ENCODE results near the gene SLC50A1. TPM values are rescaled to one million over a fixed set of nuclear protein-coding genes. Genes with fewer than 3 reads are reported as not detected.
A peak's percentile ranks its signal among the peaks of the same experiment; 100 is the strongest.

The SLC50A1 gene
- total RNA-seq, 4 donors from 2014 or later: 33.3 to 59.4 (median 43.7) TPM

DNA sequence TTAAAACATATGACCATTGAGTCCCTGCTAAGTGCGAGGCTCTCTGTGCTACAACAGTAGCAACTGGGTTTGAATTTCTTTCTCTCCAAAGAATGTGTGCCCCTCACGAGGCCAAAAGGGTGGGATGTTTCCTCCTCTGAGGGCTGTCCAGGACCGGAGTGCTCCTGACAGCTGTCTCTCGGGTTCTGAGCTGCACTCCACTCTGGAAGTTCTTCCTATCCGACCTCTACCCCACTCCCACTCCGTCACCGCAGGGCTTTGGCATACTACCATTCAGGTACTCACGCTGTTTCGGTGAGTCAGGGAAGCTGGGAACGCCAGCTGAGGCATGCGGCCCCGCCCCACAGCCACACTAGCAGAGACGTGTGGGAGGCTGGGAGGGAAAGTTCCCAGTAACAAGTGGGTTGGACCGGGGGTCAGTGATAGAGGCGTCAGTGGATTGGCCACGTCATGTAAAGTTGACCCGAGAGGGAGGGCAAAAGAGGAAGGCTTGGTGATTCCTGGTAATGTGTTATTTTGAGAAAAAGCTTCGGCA is 705 bp upstream of the SLC50A1 start:
- DNase-seq (ENCODE audit: low spot score in 2 of 2): peak; percentile 94 to 97
- intact Hi-C loops (cut with DNase I; ENCODE audit: low total_unique reads): no loop called here
- H3K4me3 ChIP-seq (ENCODE audit: low read depth, poor library complexity, severe bottlenecking): peak overlapping the region; percentile 60
- 4 to 7% methylated on average over 18 of the region's 18 CpGs for WGBS, 2 donors
- TF ChIP-seq, protein P1, sequence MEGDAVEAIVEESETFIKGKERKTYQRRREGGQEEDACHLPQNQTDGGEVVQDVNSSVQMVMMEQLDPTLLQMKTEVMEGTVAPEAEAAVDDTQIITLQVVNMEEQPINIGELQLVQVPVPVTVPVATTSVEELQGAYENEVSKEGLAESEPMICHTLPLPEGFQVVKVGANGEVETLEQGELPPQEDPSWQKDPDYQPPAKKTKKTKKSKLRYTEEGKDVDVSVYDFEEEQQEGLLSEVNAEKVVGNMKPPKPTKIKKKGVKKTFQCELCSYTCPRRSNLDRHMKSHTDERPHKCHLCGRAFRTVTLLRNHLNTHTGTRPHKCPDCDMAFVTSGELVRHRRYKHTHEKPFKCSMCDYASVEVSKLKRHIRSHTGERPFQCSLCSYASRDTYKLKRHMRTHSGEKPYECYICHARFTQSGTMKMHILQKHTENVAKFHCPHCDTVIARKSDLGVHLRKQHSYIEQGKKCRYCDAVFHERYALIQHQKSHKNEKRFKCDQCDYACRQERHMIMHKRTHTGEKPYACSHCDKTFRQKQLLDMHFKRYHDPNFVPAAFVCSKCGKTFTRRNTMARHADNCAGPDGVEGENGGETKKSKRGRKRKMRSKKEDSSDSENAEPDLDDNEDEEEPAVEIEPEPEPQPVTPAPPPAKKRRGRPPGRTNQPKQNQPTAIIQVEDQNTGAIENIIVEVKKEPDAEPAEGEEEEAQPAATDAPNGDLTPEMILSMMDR (IDR thresholded peaks at IDR 0.05): no peak
- no peak for TF ChIP-seq POLR2A (IDR thresholded peaks at IDR 0.05)

DNA sequence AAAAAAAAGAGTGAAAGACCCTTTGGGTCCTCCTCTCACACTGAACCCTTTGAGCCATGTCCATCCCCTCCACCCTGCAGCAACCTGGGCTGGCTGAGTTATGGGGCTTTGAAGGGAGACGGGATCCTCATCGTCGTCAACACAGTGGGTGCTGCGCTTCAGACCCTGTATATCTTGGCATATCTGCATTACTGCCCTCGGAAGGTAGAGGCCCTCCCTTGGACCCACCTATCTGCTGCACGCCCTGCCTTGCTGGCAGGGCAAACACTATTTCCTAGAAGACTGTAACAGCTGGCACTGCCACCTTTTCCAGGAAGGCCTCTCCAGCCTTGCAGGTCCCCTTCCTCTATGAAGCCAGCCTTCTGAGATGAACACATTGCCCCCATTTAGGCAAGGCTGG is 1.1 kb downstream of the SLC50A1 start:
- WGBS, 2 donors: 15 to 24% methylated on average over 6 of the region's 6 CpGs
- intact Hi-C loops (cut with DNase I; ENCODE audit: low total_unique reads): no loop called here
- H3K4me3 ChIP-seq (ENCODE audit: low read depth, poor library complexity, severe bottlenecking): peak overlapping the region; percentile 60
- DNase-seq (ENCODE audit: low spot score in 2 of 2): no peak
- TF ChIP-seq, protein P1 (IDR thresholded peaks at IDR 0.05): no peak
- no peak for TF ChIP-seq POLR2A (IDR thresholded peaks at IDR 0.05)

DNA sequence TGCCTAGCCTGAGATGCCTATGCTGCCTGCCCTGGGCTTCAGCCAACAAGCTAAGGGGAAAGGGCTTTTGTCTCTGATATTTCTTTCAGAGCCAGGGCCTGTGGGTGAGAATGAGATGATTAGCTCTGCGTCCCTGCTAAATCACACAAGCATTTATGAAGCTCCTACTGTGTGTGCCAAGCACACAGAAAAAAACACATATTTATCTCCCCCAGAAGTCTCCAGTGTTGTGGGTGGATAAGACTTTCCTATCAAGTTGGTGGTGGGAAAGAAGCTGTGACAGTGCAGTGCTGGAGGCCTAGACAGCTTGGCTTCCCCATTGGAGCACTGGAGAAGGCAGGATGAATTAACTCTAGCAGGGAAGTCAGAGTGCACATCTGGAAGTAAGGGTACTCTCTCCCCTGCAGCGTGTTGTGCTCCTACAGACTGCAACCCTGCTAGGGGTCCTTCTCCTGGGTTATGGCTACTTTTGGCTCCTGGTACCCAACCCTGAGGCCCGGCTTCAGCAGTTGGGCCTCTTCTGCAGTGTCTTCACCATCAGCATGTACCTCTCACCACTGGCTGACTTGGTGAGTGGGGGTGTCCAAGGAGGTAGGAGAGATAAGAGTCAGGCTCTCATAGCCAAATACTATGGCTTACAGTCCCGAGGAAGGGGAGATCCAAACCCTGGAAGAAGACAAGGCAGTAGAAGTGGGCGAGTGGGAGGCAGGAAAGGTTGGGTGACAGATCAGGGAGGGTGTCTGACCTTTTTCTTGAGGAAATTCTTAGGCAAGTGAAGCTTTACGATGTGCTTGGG is 1.7 kb downstream of the SLC50A1 start:
- no peak for TF ChIP-seq POLR2A (IDR thresholded peaks at IDR 0.05)
- no peak overlapping the region for H3K4me3 ChIP-seq (ENCODE audit: low read depth, poor library complexity, severe bottlenecking)
- 83 to 88% methylated on average over 6 of the region's 6 CpGs for WGBS, 2 donors
- intact Hi-C loops (cut with DNase I; ENCODE audit: low total_unique reads): no loop called here
- DNase-seq (ENCODE audit: low spot score in 2 of 2): no peak

DNA sequence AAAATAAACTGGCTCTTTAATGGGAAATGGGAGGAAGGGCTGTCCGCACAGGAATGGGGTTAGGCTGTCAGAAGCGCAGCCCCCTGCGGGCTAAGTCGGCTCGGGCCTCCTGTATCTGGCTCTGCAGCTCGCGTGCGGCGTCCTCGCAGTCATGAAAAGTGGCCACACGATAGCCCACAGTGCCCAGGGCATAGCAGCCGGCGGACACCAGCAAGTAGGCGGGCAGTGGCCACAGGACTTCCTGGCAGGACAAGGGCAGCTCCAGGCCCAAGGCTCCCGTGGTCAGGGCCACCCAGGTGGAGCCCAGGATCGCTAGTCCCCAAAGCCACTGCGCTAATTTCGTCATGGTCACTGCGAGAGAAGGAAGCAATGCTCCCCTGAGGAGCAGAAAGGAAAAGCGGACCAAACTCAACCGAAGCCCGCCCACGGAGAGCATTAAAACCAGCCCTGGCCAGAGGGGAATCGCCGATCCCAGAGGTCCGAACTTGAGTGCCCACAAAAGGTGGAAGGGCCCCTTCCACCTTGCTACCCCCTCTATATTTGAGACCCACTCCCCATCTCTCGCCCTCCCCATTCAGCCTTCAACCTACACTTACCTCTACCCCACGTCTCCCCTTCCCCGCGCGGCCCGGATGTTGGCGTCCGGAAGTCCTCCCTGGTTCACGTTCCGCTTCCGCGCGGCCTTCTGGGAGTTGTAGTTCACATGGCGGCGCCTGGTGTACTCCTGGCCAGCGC is 4.4 kb downstream of the SLC50A1 start, which contains the start of gene DPM3:
Gene DPM3 (minus strand): TSS at position 637 of the 735 bp plus-strand sequence. CDS start 291 bp downstream, at position 346.
- intact Hi-C loops (cut with DNase I; ENCODE audit: low total_unique reads): no loop called here
- peak; percentile 87 to 98 for DNase-seq (ENCODE audit: low spot score in 2 of 2)
- H3K4me3 ChIP-seq (ENCODE audit: low read depth, poor library complexity, severe bottlenecking): peak within 1 kb of the TSS; percentile 44
- TF ChIP-seq, protein P1 (IDR thresholded peaks at IDR 0.05): no peak
- no peak for TF ChIP-seq POLR2A (IDR thresholded peaks at IDR 0.05)
- WGBS, 2 donors: 0% methylated on average over 37 to 41 of the region's 42 CpGs

DNA sequence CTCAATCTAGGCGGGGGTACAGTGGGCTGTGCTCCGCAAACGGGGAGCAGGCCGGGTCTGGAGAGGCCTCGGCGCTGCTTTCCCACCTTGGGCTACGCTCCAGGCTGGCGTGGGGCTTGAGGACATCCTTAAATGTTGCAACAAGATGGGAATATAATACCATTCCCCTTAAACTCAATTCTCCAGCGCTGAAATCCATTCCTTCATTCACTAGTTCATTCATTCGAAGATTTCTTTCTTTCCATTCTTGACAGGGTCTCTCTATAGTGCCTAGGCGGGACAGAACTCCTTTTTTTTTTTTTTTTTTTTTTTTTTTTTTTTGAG is 4.9 kb downstream of the SLC50A1 start:
- no peak for DNase-seq (ENCODE audit: low spot score in 2 of 2)
- no peak overlapping the region for H3K4me3 ChIP-seq (ENCODE audit: low read depth, poor library complexity, severe bottlenecking)
- TF ChIP-seq, protein P1 (IDR thresholded peaks at IDR 0.05): no peak
- TF ChIP-seq POLR2A (IDR thresholded peaks at IDR 0.05): no peak
- intact Hi-C loops (cut with DNase I; ENCODE audit: low total_unique reads): no loop called here
- WGBS, 2 donors: 6 to 7% methylated on average over 11 of the region's 11 CpGs

DNA sequence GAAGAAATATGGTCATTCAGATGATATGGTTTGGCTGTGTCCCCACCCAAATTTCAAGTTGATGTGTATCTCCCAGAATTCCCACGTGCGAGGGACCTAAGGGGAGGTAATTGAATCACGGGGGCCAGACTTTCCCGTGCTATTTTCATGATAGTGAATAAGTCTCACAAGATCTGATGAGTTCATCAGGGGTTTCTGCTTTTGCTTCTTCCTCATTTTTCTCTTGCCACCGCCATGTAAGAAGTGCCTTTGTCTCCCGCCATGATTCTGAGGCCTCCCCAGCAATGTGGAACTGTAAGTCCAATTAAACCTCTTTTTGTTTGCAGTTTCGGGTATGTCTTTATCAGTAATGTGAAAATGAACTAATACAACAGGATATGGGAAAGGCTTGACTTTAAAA is 6.1 kb downstream of the SLC50A1 start:
- no peak overlapping the region for H3K4me3 ChIP-seq (ENCODE audit: low read depth, poor library complexity, severe bottlenecking)
- TF ChIP-seq, protein P1 (IDR thresholded peaks at IDR 0.05): no peak
- TF ChIP-seq POLR2A (IDR thresholded peaks at IDR 0.05): no peak
- 83 to 87% methylated on average over 7 of the region's 7 CpGs for WGBS, 2 donors
- DNase-seq (ENCODE audit: low spot score in 2 of 2): no peak
- intact Hi-C loops (cut with DNase I; ENCODE audit: low total_unique reads): no loop called here
